ENCODE data around the gene MACROD2. TPM values are rescaled to one million over a fixed set of nuclear protein-coding genes. Genes with fewer than 3 reads are reported as not detected.

The MACROD2 gene
- total and polyA plus RNA-seq, 4 donors: 13.0 to 67.1 (median 20.7) TPM

GRCh38 chr20:14581731-14582130 lies 586.4 kb downstream of the MACROD2 start:
- Histone ChIP-seq H3K27me3 (ENCODE audit: control insufficient read depth in 3 of 3, insufficient read depth in 3 of 3, low read length in 2 of 3) (no peaks in the 10 kb centered on the region), H3K9me3 (ENCODE audit: control insufficient read depth in 4 of 4, insufficient read depth in 3 of 4, low read length in 3 of 4) (no peaks in the 10 kb centered on the region), H3K36me3 (ENCODE audit: control insufficient read depth in 4 of 4, insufficient read depth in 4 of 4, low read length in 4 of 4) (no peaks in the 10 kb centered on the region), H3K4me1 (ENCODE audit: control insufficient read depth in 5 of 5, insufficient read depth in 5 of 5, low read length in 5 of 5) (no peaks in the 10 kb centered on the region), H3K9ac (ENCODE audit: insufficient read depth in 1 of 2, low read length in 2 of 2) (no peak overlapping the region), H3K4me3 (no peak overlapping the region), H3K27ac (ENCODE audit: low read depth in 1 of 2, low read length in 1 of 2) (no peak overlapping the region)
- WGBS, 2 donors: 58 to 81% methylated on average over 3 of the region's 3 CpGs
- ATAC-seq (ENCODE audit: insufficient read depth, low FRiP score) (no peak), DNase-seq (no peak)
- no peak for TF ChIP-seq CTCF (IDR thresholded peaks at IDR 0.05; ENCODE audit: control extremely low read depth, extremely low read depth)

GRCh38 chr20:14582855-14583254 lies 587.5 kb downstream of the MACROD2 start:
- no peak for TF ChIP-seq CTCF (IDR thresholded peaks at IDR 0.05; ENCODE audit: control extremely low read depth, extremely low read depth)
- Histone ChIP-seq H3K36me3 (ENCODE audit: control insufficient read depth in 4 of 4, insufficient read depth in 4 of 4, low read length in 4 of 4) (no peaks in the 10 kb centered on the region), H3K9ac (ENCODE audit: insufficient read depth in 1 of 2, low read length in 2 of 2) (no peak overlapping the region), H3K4me1 (ENCODE audit: control insufficient read depth in 5 of 5, insufficient read depth in 5 of 5, low read length in 5 of 5) (no peaks in the 10 kb centered on the region), H3K4me3 (no peak overlapping the region), H3K27ac (ENCODE audit: low read depth in 1 of 2, low read length in 1 of 2) (no peak overlapping the region), H3K27me3 (ENCODE audit: control insufficient read depth in 3 of 3, insufficient read depth in 3 of 3, low read length in 2 of 3) (no peaks in the 10 kb centered on the region), H3K9me3 (ENCODE audit: control insufficient read depth in 4 of 4, insufficient read depth in 3 of 4, low read length in 3 of 4) (no peaks in the 10 kb centered on the region)
- DNase-seq (no peak), ATAC-seq (ENCODE audit: insufficient read depth, low FRiP score) (no peak)
- 42 to 66% methylated on average over 3 of the region's 3 CpGs for WGBS, 2 donors

- Histone ChIP-seq H3K27ac (ENCODE audit: low read depth in 1 of 2, low read length in 1 of 2) (no peak overlapping the region), H3K4me3 (no peak overlapping the region), H3K36me3 (ENCODE audit: control insufficient read depth in 4 of 4, insufficient read depth in 4 of 4, low read length in 4 of 4) (no peaks in the 10 kb centered on the region), H3K9ac (ENCODE audit: insufficient read depth in 1 of 2, low read length in 2 of 2) (no peak overlapping the region), H3K9me3 (ENCODE audit: control insufficient read depth in 4 of 4, insufficient read depth in 3 of 4, low read length in 3 of 4) (peaks cover 0 to 1% (median 0%) of the 10 kb centered on the region in 4 donors), H3K27me3 (ENCODE audit: control insufficient read depth in 3 of 3, insufficient read depth in 3 of 3, low read length in 2 of 3) (no peaks in the 10 kb centered on the region), H3K4me1 (ENCODE audit: control insufficient read depth in 5 of 5, insufficient read depth in 5 of 5, low read length in 5 of 5) (no peaks in the 10 kb centered on the region)
- DNase-seq (no peak), ATAC-seq (ENCODE audit: insufficient read depth, low FRiP score) (no peak)
- no peak for TF ChIP-seq CTCF (IDR thresholded peaks at IDR 0.05; ENCODE audit: control extremely low read depth, extremely low read depth)
- 86 to 94% methylated on average over 1 of the region's 1 CpG for WGBS, 2 donors
These were observed 588.1 kb downstream of the MACROD2 start for GRCh38 chr20:14583413-14583812.

GRCh38 chr20:14589383-14589782 lies 594.1 kb downstream of the MACROD2 start:
- Histone ChIP-seq H3K27ac (ENCODE audit: low read depth in 1 of 2, low read length in 1 of 2) (no peak overlapping the region), H3K4me3 (no peak overlapping the region), H3K36me3 (ENCODE audit: control insufficient read depth in 4 of 4, insufficient read depth in 4 of 4, low read length in 4 of 4) (no peaks in the 10 kb centered on the region), H3K4me1 (ENCODE audit: control insufficient read depth in 5 of 5, insufficient read depth in 5 of 5, low read length in 5 of 5) (no peaks in the 10 kb centered on the region), H3K9me3 (ENCODE audit: control insufficient read depth in 4 of 4, insufficient read depth in 3 of 4, low read length in 3 of 4) (peaks cover 0 to 6% (median 1%) of the 10 kb centered on the region in 4 donors), H3K27me3 (ENCODE audit: control insufficient read depth in 3 of 3, insufficient read depth in 3 of 3, low read length in 2 of 3) (no peaks in the 10 kb centered on the region), H3K9ac (ENCODE audit: insufficient read depth in 1 of 2, low read length in 2 of 2) (no peak overlapping the region)
- WGBS, 2 donors: 83 to 90% methylated on average over 2 of the region's 2 CpGs
- no peak for TF ChIP-seq CTCF (IDR thresholded peaks at IDR 0.05; ENCODE audit: control extremely low read depth, extremely low read depth)
- DNase-seq: no peak
- no peak for ATAC-seq (ENCODE audit: insufficient read depth, low FRiP score)

Measured in lung (tissue), 12 donors.